HG02571 (cell line): ENCODE measurements around the gene SLC1A1.
A peak's percentile ranks its signal among the peaks of the same experiment; 100 is the strongest.
"Not testable (repeated sequence)": the region's sequence is repeated elsewhere in the genome, so short reads cannot be mapped to it uniquely, and the experiment has no call there.

Experiments used
- ATAC-seq: cut with Tn5 transposase; IDR thresholded peaks from one replicate; pipeline ENCODE4 v1.9.1; 2021; ENCODE audit warnings: mild to moderate bottlenecking, moderate library complexity; ENCODE audit not compliant: unreplicated experiment

SLC1A1 gene

GRCh38 chr9:4540425-4540824 is 50.2 kb downstream of the SLC1A1 start:
- ATAC-seq = no peak

GRCh38 chr9:4541281-4541680 is 51.0 kb downstream of the SLC1A1 start:
- no peak for ATAC-seq

GRCh38 chr9:4541856-4542255 is 51.6 kb downstream of the SLC1A1 start:
- ATAC-seq = no peak

- ATAC-seq = not testable (repeated sequence)
Observed at GRCh38 chr9:4544714-4545113, 54.4 kb downstream of the SLC1A1 start.

GRCh38 chr9:4547016-4547415 is 56.7 kb downstream of the SLC1A1 start:
- ATAC-seq = no peak

GRCh38 chr9:4548811-4549725 is 58.8 kb downstream of the SLC1A1 start:
- ATAC-seq = no peak

GRCh38 chr9:4549751-4550295 is 59.6 kb downstream of the SLC1A1 start:
- no peak for ATAC-seq

- ATAC-seq = no peak
Observed at GRCh38 chr9:4550777-4551484, 60.7 kb downstream of the SLC1A1 start.

GRCh38 chr9:4553951-4554381 is 63.7 kb downstream of the SLC1A1 start:
- no peak for ATAC-seq

- ATAC-seq = no peak
Observed at GRCh38 chr9:4555236-4555635, 65.0 kb downstream of the SLC1A1 start.

- no peak for ATAC-seq
Observed at GRCh38 chr9:4558371-4558998, 68.2 kb downstream of the SLC1A1 start.

GRCh38 chr9:4559261-4560182 is 69.3 kb downstream of the SLC1A1 start:
- peak; percentile 78 for ATAC-seq

GRCh38 chr9:4563105-4563504 is 72.8 kb downstream of the SLC1A1 start:
- no peak for ATAC-seq

GRCh38 chr9:4566806-4567205 is 76.5 kb downstream of the SLC1A1 start:
- no peak for ATAC-seq

GRCh38 chr9:4567601-4568000 is 77.3 kb downstream of the SLC1A1 start:
- no peak for ATAC-seq

- no peak for ATAC-seq
Observed at GRCh38 chr9:4569101-4569500, 78.8 kb downstream of the SLC1A1 start.

GRCh38 chr9:4572184-4572826 is 82.0 kb downstream of the SLC1A1 start:
- ATAC-seq = no peak

- ATAC-seq = no peak
Observed at GRCh38 chr9:4573176-4573575, 82.9 kb downstream of the SLC1A1 start.

GRCh38 chr9:4573634-4574389 is 83.5 kb downstream of the SLC1A1 start:
- ATAC-seq = no peak
